ENCODE measurements around the gene ARFGEF3.

GRCh38 chr6:138323821-138324220, 162.1 kb downstream of the ARFGEF3 start:
- TF ChIP-seq POLR2AphosphoS5 (IDR thresholded peaks at IDR 0.05): no peak
- TF ChIP-seq CTCF (IDR thresholded peaks at IDR 0.05): no peak
